Measurements from ENCODE around the gene MAX.

The MAX gene

GRCh38 chr14:65069874-65070413 is 32.4 kb downstream of the MAX start:
- Histone ChIP-seq H3K27me3 (ENCODE audit: control insufficient read depth in 1 of 2, insufficient read depth in 1 of 2, low read length in 2 of 2) (no peaks in the 10 kb centered on the region), H4K91ac (ENCODE audit: low read length) (no peak overlapping the region), H2BK12ac (ENCODE audit: low read length in 2 of 2) (no peak overlapping the region), H3K4ac (ENCODE audit: low read depth in 1 of 2, low read length in 2 of 2) (no peak overlapping the region), H3K9ac (ENCODE audit: low read length) (no peak overlapping the region), H3K36me3 (ENCODE audit: control insufficient read depth in 1 of 2, insufficient read depth in 2 of 2, low read depth in 1 of 2, low read length in 2 of 2) (peaks cover 47 to 88% of the 10 kb centered on the region in 2 experiments), H3K4me3 (ENCODE audit: insufficient read depth in 1 of 2, low read depth in 1 of 2, low read length in 2 of 2) (no peak overlapping the region), H3K4me1 (ENCODE audit: control insufficient read depth, insufficient read depth, low read depth, low read length) (peaks cover 5% of the 10 kb centered on the region), H4K8ac (ENCODE audit: low read length) (no peak overlapping the region), H2BK15ac (ENCODE audit: low read depth, poor library complexity, severe bottlenecking) (no peak overlapping the region), H3K79me1 (replicated peaks; ENCODE audit: low read length, poor library complexity, severe bottlenecking) (peaks cover 26% of the 10 kb centered on the region), H2BK120ac (ENCODE audit: low read depth, low read length) (no peak overlapping the region), H3K23ac (ENCODE audit: low read length in 2 of 2) (no peak overlapping the region), H3K14ac (ENCODE audit: low read length in 2 of 2) (no peak overlapping the region), H3K27ac (ENCODE audit: low read length, poor library complexity, severe bottlenecking) (no peak overlapping the region), H3K4me2 (ENCODE audit: low read length, poor library complexity, severe bottlenecking) (no peak overlapping the region), H3K18ac (ENCODE audit: low read depth in 1 of 2, low read length in 2 of 2) (no peak overlapping the region), H2AK5ac (ENCODE audit: low read length, severe bottlenecking) (no peak overlapping the region), H3K9me3 (ENCODE audit: control insufficient read depth, low read length) (no peaks in the 10 kb centered on the region), H2BK5ac (ENCODE audit: low read depth, low read length, poor library complexity, severe bottlenecking) (no peak overlapping the region), H2AFZ (ENCODE audit: low read depth, low read length) (no peak overlapping the region)
- 97% methylated on average over 5 of the region's 5 CpGs for WGBS
- DNase-seq = no peak

DNA sequence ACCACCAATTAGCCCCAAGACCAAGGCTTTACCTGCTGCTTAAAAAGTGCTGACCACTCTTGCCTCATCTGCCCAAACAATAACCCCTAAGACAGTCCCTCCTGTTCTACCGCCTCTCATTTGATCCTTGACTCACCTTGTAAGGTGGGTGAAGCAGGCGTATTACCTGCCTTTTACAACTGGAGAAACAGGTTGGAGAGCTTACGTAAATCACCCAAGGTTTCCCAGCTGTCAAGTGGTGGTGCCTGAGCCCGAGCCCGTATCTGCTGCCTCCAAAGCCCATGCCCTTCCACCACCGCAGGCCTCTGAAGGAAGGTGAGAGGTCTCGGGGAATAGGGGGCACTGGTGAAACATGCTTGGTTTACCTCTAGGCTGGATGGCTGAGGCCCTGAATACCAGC is 36.6 kb downstream of the MAX start:
- WGBS = over 99% methylated on average over 7 of the region's 7 CpGs
- H4K8ac ChIP-seq (ENCODE audit: low read length) = no peak overlapping the region
- no peak overlapping the region for H3K18ac ChIP-seq (ENCODE audit: low read depth in 1 of 2, low read length in 2 of 2)
- H2BK12ac ChIP-seq (ENCODE audit: low read length in 2 of 2) = no peak overlapping the region
- H3K23ac ChIP-seq (ENCODE audit: low read length in 2 of 2) = no peak overlapping the region
- peaks cover 21% of the 10 kb centered on the region for H3K79me1 ChIP-seq (replicated peaks; ENCODE audit: low read length, poor library complexity, severe bottlenecking)
- no peak overlapping the region for H3K27ac ChIP-seq (ENCODE audit: low read length, poor library complexity, severe bottlenecking)
- no peak overlapping the region for H3K14ac ChIP-seq (ENCODE audit: low read length in 2 of 2)
- no peak overlapping the region for H3K9ac ChIP-seq (ENCODE audit: low read length)
- no peak overlapping the region for H2BK120ac ChIP-seq (ENCODE audit: low read depth, low read length)
- no peak overlapping the region for H2BK15ac ChIP-seq (ENCODE audit: low read depth, poor library complexity, severe bottlenecking)
- peaks cover 9% of the 10 kb centered on the region for H3K4me1 ChIP-seq (ENCODE audit: control insufficient read depth, insufficient read depth, low read depth, low read length)
- H4K91ac ChIP-seq (ENCODE audit: low read length) = no peak overlapping the region
- no peak overlapping the region for H2BK5ac ChIP-seq (ENCODE audit: low read depth, low read length, poor library complexity, severe bottlenecking)
- H3K4me2 ChIP-seq (ENCODE audit: low read length, poor library complexity, severe bottlenecking) = no peak overlapping the region
- DNase-seq = no peak
- no peak overlapping the region for H3K4me3 ChIP-seq (ENCODE audit: insufficient read depth in 1 of 2, low read depth in 1 of 2, low read length in 2 of 2)
- H3K27me3 ChIP-seq (ENCODE audit: control insufficient read depth in 1 of 2, insufficient read depth in 1 of 2, low read length in 2 of 2) = no peaks in the 10 kb centered on the region
- peaks cover 57 to 96% of the 10 kb centered on the region in 2 experiments for H3K36me3 ChIP-seq (ENCODE audit: control insufficient read depth in 1 of 2, insufficient read depth in 2 of 2, low read depth in 1 of 2, low read length in 2 of 2)
- H2AK5ac ChIP-seq (ENCODE audit: low read length, severe bottlenecking) = no peak overlapping the region
- H2AFZ ChIP-seq (ENCODE audit: low read depth, low read length) = no peak overlapping the region
- no peaks in the 10 kb centered on the region for H3K9me3 ChIP-seq (ENCODE audit: control insufficient read depth, low read length)
- H3K4ac ChIP-seq (ENCODE audit: low read depth in 1 of 2, low read length in 2 of 2) = no peak overlapping the region

- Histone ChIP-seq H2BK5ac (ENCODE audit: low read depth, low read length, poor library complexity, severe bottlenecking) (no peak overlapping the region), H4K91ac (ENCODE audit: low read length) (no peak overlapping the region), H3K18ac (ENCODE audit: low read depth in 1 of 2, low read length in 2 of 2) (no peak overlapping the region), H4K8ac (ENCODE audit: low read length) (no peak overlapping the region), H3K4ac (ENCODE audit: low read depth in 1 of 2, low read length in 2 of 2) (no peak overlapping the region), H3K9me3 (ENCODE audit: control insufficient read depth, low read length) (no peaks in the 10 kb centered on the region), H3K36me3 (ENCODE audit: control insufficient read depth in 1 of 2, insufficient read depth in 2 of 2, low read depth in 1 of 2, low read length in 2 of 2) (peaks cover 38 to 80% of the 10 kb centered on the region in 2 experiments), H3K14ac (ENCODE audit: low read length in 2 of 2) (no peak overlapping the region), H2AFZ (ENCODE audit: low read depth, low read length) (no peak overlapping the region), H3K23ac (ENCODE audit: low read length in 2 of 2) (no peak overlapping the region), H3K9ac (ENCODE audit: low read length) (no peak overlapping the region), H2BK120ac (ENCODE audit: low read depth, low read length) (no peak overlapping the region), H2BK12ac (ENCODE audit: low read length in 2 of 2) (no peak overlapping the region), H2AK5ac (ENCODE audit: low read length, severe bottlenecking) (no peak overlapping the region), H3K4me2 (ENCODE audit: low read length, poor library complexity, severe bottlenecking) (no peak overlapping the region), H3K4me3 (ENCODE audit: insufficient read depth in 1 of 2, low read depth in 1 of 2, low read length in 2 of 2) (no peak overlapping the region), H2BK15ac (ENCODE audit: low read depth, poor library complexity, severe bottlenecking) (no peak overlapping the region), H3K79me1 (replicated peaks; ENCODE audit: low read length, poor library complexity, severe bottlenecking) (peaks cover 17% of the 10 kb centered on the region), H3K27me3 (ENCODE audit: control insufficient read depth in 1 of 2, insufficient read depth in 1 of 2, low read length in 2 of 2) (no peaks in the 10 kb centered on the region), H3K27ac (ENCODE audit: low read length, poor library complexity, severe bottlenecking) (no peak overlapping the region), H3K4me1 (ENCODE audit: control insufficient read depth, insufficient read depth, low read depth, low read length) (peaks cover 5% of the 10 kb centered on the region)
- whole genome bisulfite sequencing = 89% methylated on average over 12 of the region's 16 CpGs
- no peak for DNase-seq
These were observed 39.9 kb downstream of the MAX start for GRCh38 chr14:65062096-65063075.

DNA sequence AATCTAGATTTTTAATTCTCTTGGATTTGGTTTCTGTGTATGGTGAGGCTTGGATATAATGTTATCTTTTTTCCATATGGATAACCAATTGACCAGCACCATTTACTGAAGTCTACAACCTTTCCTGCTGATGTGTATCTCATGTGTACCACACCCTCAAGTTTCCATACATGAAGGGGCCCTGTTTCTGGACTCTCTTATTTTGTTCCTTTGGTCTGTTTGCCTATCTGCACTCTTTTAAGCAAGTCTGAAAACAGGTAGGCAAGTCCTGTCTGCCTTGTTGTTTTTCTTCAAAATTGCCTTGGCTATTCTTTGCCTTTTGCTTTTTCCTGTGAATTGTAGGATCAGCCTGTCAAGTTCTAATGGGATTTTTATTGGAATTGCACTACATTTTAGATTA is 44.6 kb downstream of the MAX start:
- H3K14ac ChIP-seq (ENCODE audit: low read length in 2 of 2) = no peak overlapping the region
- no peak overlapping the region for H2BK15ac ChIP-seq (ENCODE audit: low read depth, poor library complexity, severe bottlenecking)
- H2BK12ac ChIP-seq (ENCODE audit: low read length in 2 of 2) = no peak overlapping the region
- H3K4me1 ChIP-seq (ENCODE audit: control insufficient read depth, insufficient read depth, low read depth, low read length) = peaks cover 4% of the 10 kb centered on the region
- H3K36me3 ChIP-seq (ENCODE audit: control insufficient read depth in 1 of 2, insufficient read depth in 2 of 2, low read depth in 1 of 2, low read length in 2 of 2) = peaks cover 36 to 55% of the 10 kb centered on the region in 2 experiments
- no peak overlapping the region for H3K4ac ChIP-seq (ENCODE audit: low read depth in 1 of 2, low read length in 2 of 2)
- no peak overlapping the region for H2AFZ ChIP-seq (ENCODE audit: low read depth, low read length)
- no peaks in the 10 kb centered on the region for H3K27me3 ChIP-seq (ENCODE audit: control insufficient read depth in 1 of 2, insufficient read depth in 1 of 2, low read length in 2 of 2)
- no peak overlapping the region for H2BK120ac ChIP-seq (ENCODE audit: low read depth, low read length)
- no peak overlapping the region for H3K9ac ChIP-seq (ENCODE audit: low read length)
- H4K8ac ChIP-seq (ENCODE audit: low read length) = no peak overlapping the region
- DNase-seq = no peak
- H3K9me3 ChIP-seq (ENCODE audit: control insufficient read depth, low read length) = no peaks in the 10 kb centered on the region
- H3K18ac ChIP-seq (ENCODE audit: low read depth in 1 of 2, low read length in 2 of 2) = no peak overlapping the region
- H3K27ac ChIP-seq (ENCODE audit: low read length, poor library complexity, severe bottlenecking) = no peak overlapping the region
- no peak overlapping the region for H2BK5ac ChIP-seq (ENCODE audit: low read depth, low read length, poor library complexity, severe bottlenecking)
- H4K91ac ChIP-seq (ENCODE audit: low read length) = no peak overlapping the region
- no peak overlapping the region for H3K23ac ChIP-seq (ENCODE audit: low read length in 2 of 2)
- H3K4me2 ChIP-seq (ENCODE audit: low read length, poor library complexity, severe bottlenecking) = no peak overlapping the region
- H3K79me1 ChIP-seq (replicated peaks; ENCODE audit: low read length, poor library complexity, severe bottlenecking) = peaks cover 10% of the 10 kb centered on the region
- no peak overlapping the region for H2AK5ac ChIP-seq (ENCODE audit: low read length, severe bottlenecking)
- H3K4me3 ChIP-seq (ENCODE audit: insufficient read depth in 1 of 2, low read depth in 1 of 2, low read length in 2 of 2) = no peak overlapping the region
